Uterus (tissue), 4 donors: Measurements from ENCODE around the gene RABAC1. TPM values are rescaled to one million over a fixed set of nuclear protein-coding genes. Genes with fewer than 3 reads are reported as not detected.

Experiments
- DNase-seq, 2 donors: peaks; one replicate each; pipeline ENCODE4 v3.0.0-alpha.2; 2019 to 2020
- H3K27ac ChIP-seq, 2 donors: fragments of 200-600 bp; sonication (generic); 1 replicate in 1 of 2; 2 replicates in 1 of 2; pipeline ENCODE4 v1.5.1; 2016 to 2018
- H3K27me3 ChIP-seq, 2 donors: fragments of 200-600 bp; sonication (generic); one replicate each; pipeline ENCODE4 v1.5.1; 2018 to 2019; ENCODE audit warnings: control low read depth in 1 of 2
- H3K36me3 ChIP-seq, 2 donors: fragments of 200-600 bp; sonication (generic); one replicate each; pipeline ENCODE4 v1.5.1; 2019; ENCODE audit warnings: control low read depth in 1 of 2
- H3K4me1 ChIP-seq, 2 donors: fragments of 200-600 bp; sonication (generic); one replicate each; pipeline ENCODE4 v1.5.1; 2018 to 2019; ENCODE audit warnings: control low read depth in 1 of 2
- H3K4me3 ChIP-seq, 2 donors: fragments of 200-600 bp; sonication (generic); 1 replicate in 1 of 2; 2 replicates in 1 of 2; pipeline ENCODE4 v1.5.1; 2018 to 2019; ENCODE audit warnings: mild to moderate bottlenecking in 1 of 2
- H3K9me3 ChIP-seq, 2 donors: fragments of 200-600 bp; sonication (generic); one replicate each; pipeline ENCODE4 v1.5.1; 2019; ENCODE audit warnings: control low read depth in 1 of 2
- POLR2A ChIP-seq, 2 donors: fragments of 450-650 bp; IDR thresholded peaks; one replicate each; pipeline ENCODE4 v1.6.1; 2016; ENCODE audit warnings: antibody characterized with exemption in 2 of 2, mild to moderate bottlenecking in 1 of 2, moderate library complexity in 1 of 2
- intact Hi-C: fragments of 100-400 bp; cut with DNase I; formaldehyde crosslinking; loops from one replicate; pipeline ENCODE4 v1.15.1; 2023; ENCODE audit warnings: low total_unique reads
- total RNA-seq, 4 donors: library from RNA; depleted of rRNA in 3 of 4; stranded (reverse); fragments of >200 nt in 3 of 4; gene quantifications; one replicate each; pipeline versions ENCODE4 v1.1.0 to v1.2.4, GENCODE V29; 2014 to 2023
- TF ChIP-seq, protein P1 (sequence below), 4 experiments: fragments of 200-600 bp in 2 of 4; fragments of 450-650 bp in 2 of 4; sonication (generic) in 2 of 4; IDR thresholded peaks; one replicate each; pipeline ENCODE4 v1.5.1; 2016 to 2019; ENCODE audit warnings: antibody characterized with exemption in 4 of 4, mild to moderate bottlenecking in 2 of 4, moderate library complexity in 1 of 4
- donor health status: DM: yes; HTN: yes; CAD: no.

Gene RABAC1
- total RNA-seq, 4 donors from 2014 or later = 83.0 to 223 (median 178) TPM

- intact Hi-C loops = no loop called here
Measured at GRCh38 chr19:41967054-41967783, 8.1 kb upstream of the RABAC1 start.

DNA sequence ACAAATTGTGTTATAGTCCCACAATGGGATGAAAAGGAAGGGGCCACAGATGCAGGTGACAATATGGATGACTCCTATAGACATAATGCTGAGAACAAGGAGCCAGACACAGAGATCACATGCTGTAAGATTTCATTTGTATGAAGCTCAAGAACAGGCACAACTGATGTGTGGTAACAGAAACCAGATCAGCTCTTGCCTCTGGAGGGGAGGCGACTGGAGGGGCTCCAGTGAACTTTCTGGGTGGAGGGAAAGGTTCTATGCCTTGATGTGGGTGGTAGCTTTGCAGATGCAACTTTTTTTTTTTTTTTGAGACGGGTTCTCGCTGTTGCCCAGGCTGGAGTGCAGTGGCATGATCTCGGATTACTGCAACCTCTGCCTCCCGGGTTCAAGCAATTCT lies 6.0 kb upstream of the RABAC1 start:
- intact Hi-C loops = no loop called here
- no peak for DNase-seq
- no peaks in the 10 kb centered on the region for H3K4me1 ChIP-seq
- H3K9me3 ChIP-seq = no peaks in the 10 kb centered on the region
- no peaks in the 10 kb centered on the region for H3K36me3 ChIP-seq
- H3K27me3 ChIP-seq = no peaks in the 10 kb centered on the region
- H3K4me3 ChIP-seq = no peak overlapping the region
- no peak overlapping the region for H3K27ac ChIP-seq
- TF ChIP-seq POLR2A (IDR thresholded peaks at IDR 0.05) = no peak
- TF ChIP-seq, protein P1, sequence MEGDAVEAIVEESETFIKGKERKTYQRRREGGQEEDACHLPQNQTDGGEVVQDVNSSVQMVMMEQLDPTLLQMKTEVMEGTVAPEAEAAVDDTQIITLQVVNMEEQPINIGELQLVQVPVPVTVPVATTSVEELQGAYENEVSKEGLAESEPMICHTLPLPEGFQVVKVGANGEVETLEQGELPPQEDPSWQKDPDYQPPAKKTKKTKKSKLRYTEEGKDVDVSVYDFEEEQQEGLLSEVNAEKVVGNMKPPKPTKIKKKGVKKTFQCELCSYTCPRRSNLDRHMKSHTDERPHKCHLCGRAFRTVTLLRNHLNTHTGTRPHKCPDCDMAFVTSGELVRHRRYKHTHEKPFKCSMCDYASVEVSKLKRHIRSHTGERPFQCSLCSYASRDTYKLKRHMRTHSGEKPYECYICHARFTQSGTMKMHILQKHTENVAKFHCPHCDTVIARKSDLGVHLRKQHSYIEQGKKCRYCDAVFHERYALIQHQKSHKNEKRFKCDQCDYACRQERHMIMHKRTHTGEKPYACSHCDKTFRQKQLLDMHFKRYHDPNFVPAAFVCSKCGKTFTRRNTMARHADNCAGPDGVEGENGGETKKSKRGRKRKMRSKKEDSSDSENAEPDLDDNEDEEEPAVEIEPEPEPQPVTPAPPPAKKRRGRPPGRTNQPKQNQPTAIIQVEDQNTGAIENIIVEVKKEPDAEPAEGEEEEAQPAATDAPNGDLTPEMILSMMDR (IDR thresholded peaks at IDR 0.05) = no peak

More at GRCh38 chr19:41967054-41967783, 8.1 kb upstream of the RABAC1 start:
- Histone ChIP-seq H3K27ac (no peak overlapping the region), H3K4me3 (no peak overlapping the region), H3K4me1 (no peaks in the 10 kb centered on the region), H3K9me3 (no peaks in the 10 kb centered on the region), H3K36me3 (no peaks in the 10 kb centered on the region), H3K27me3 (no peaks in the 10 kb centered on the region)
- no peak for TF ChIP-seq POLR2A (IDR thresholded peaks at IDR 0.05)
- TF ChIP-seq, protein P1 (IDR thresholded peaks at IDR 0.05) = no peak
- DNase-seq = no peak

DNA sequence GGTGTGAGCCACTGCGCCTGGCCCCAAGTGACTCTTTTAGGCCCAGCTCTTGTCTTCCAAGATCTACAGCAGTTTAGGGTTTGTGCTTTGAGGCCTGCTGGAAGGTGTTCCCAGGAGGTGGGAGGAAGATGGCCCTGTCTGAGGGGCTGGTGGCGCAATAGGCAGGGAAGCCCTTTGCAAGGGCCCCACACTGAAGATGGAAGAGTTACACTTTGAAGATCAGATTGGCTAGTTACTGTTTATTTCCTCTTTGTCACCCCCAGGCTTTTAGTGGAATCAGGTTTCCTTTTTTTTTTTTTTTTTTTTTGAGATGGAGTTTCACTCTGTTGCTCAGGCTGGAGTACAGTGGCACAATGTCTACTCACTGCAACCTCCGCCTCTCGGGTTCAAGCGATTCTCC lies 1.9 kb upstream of the RABAC1 start:
- intact Hi-C loops = no loop called here

GRCh38 chr19:41958367-41959055 lies 610 bp downstream of the RABAC1 start:
- TF ChIP-seq, protein P1 (IDR thresholded peaks at IDR 0.05) = peak in 1 of 4 experiments; percentile 4
- TF ChIP-seq POLR2A (IDR thresholded peaks at IDR 0.05) = peak in 1 of 2 donors; percentile 54
- peak; percentile 82 to 84 for DNase-seq
- Histone ChIP-seq H3K27ac (peak overlapping the region; percentile 88 to 90), H3K4me1 (peaks cover 0 to 10% of the 10 kb centered on the region in 2 donors), H3K36me3 (no peaks in the 10 kb centered on the region), H3K9me3 (no peaks in the 10 kb centered on the region), H3K27me3 (no peaks in the 10 kb centered on the region), H3K4me3 (peak overlapping the region; percentile 88 to 99)
- intact Hi-C loops = no loop called here

More for the DNA sequence above, 1.9 kb upstream of the RABAC1 start:
- Histone ChIP-seq H3K36me3 (no peaks in the 10 kb centered on the region), H3K27me3 (no peaks in the 10 kb centered on the region), H3K4me3 (no peak overlapping the region), H3K4me1 (peaks cover 0 to 10% of the 10 kb centered on the region in 2 donors), H3K9me3 (no peaks in the 10 kb centered on the region), H3K27ac (no peak overlapping the region)
- DNase-seq = no peak
- TF ChIP-seq, protein P1 (IDR thresholded peaks at IDR 0.05) = no peak
- TF ChIP-seq POLR2A (IDR thresholded peaks at IDR 0.05) = no peak

DNA sequence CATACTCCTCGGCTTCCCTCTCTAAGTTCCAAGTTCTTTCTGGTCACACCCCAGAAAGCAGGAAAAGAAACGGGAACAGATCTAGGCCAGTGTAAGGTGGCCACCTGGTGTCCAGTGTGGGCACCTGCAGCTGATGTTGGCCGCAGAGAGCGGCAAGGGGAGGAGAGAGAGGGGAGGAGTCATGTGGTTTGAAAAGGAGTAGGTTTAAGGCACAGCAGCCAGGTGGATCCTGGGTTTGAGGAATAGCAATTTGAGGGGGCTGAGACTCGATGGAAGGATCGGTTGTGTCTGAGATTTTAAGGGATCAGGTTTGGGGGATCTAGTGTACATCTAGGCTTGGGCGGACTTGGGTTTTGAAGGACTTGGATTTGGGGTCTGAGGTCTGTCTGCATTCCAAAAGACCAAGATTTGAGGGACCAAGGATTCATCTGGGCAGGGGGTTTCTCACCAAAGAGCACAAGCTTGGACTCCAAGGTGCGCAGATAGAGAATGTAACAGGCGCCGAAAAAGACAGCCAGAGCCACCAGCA lies 1.2 kb downstream of the RABAC1 start:
- peak; percentile 59 to 64 for DNase-seq
- Histone ChIP-seq H3K4me1 (peaks cover 0 to 10% of the 10 kb centered on the region in 2 donors), H3K36me3 (no peaks in the 10 kb centered on the region), H3K9me3 (no peaks in the 10 kb centered on the region), H3K27ac (peak overlapping the region; percentile 88 to 90), H3K27me3 (no peaks in the 10 kb centered on the region), H3K4me3 (peak overlapping the region; percentile 88 to 99)
- intact Hi-C loops = no loop called here
- TF ChIP-seq POLR2A (IDR thresholded peaks at IDR 0.05) = no peak
- TF ChIP-seq, protein P1 (IDR thresholded peaks at IDR 0.05) = peak; percentile 58 to 85 (median 76)
